ENCODE results near the gene TRIP13.

TRIP13 gene

DNA sequence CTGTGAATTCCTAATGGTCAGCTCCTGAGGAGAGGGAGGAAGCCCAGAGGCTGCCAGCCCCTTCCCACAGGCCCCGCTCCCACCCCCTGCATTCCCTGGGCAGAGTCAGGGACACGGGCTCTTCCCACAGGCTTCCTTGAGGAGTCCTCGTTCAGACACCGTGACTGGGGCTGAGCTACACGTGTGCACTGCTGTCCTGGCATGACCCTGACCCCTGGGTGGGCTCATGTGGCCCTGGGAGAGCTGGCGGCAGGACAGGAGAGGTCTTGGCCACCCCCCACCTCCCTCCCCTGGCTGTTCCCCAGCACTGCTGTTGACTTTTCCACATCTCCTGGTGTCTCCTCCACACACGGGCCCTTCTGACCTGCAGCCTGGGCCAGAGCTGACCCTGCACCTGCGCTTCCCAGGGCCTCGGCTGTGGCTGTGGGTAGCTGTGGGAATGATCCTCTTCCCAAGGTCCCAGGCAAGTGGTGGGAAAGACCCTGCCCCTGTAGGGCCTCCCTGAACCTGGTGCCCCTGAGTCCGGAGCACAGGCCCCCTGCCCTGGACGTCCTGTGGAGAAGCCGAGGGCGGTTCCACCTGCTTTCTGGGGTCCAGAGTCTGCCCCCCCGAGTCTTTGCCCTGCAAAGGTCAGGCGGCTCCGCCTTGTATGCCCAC is 59.4 kb downstream of the TRIP13 start:
- no peaks in the 10 kb centered on the region for H3K36me3 ChIP-seq
- H3K9ac ChIP-seq = no peak overlapping the region
- peaks cover 12 to 47% (median 45%) of the 10 kb centered on the region in 10 experiments for H3K4me1 ChIP-seq
- no peak for TF ChIP-seq Cebpa-rat (IDR thresholded peaks at IDR 0.05)
- H3K4me2 ChIP-seq = no peak overlapping the region
- H3K4me3 ChIP-seq = no peak overlapping the region
- peaks cover 0 to 63% (median 18%) of the 10 kb centered on the region in 11 experiments; a peak in 14 of 22 replicates for H4K20me1 ChIP-seq
- peaks cover 88 to 100% (median 99%) of the 10 kb centered on the region in 11 experiments for H3K27me3 ChIP-seq
- no peak overlapping the region for H3K27ac ChIP-seq
- H3K9me3 ChIP-seq (replicated peaks in 1 of 11) = peaks cover 13 to 20% (median 18%) of the 10 kb centered on the region in 11 experiments

DNA sequence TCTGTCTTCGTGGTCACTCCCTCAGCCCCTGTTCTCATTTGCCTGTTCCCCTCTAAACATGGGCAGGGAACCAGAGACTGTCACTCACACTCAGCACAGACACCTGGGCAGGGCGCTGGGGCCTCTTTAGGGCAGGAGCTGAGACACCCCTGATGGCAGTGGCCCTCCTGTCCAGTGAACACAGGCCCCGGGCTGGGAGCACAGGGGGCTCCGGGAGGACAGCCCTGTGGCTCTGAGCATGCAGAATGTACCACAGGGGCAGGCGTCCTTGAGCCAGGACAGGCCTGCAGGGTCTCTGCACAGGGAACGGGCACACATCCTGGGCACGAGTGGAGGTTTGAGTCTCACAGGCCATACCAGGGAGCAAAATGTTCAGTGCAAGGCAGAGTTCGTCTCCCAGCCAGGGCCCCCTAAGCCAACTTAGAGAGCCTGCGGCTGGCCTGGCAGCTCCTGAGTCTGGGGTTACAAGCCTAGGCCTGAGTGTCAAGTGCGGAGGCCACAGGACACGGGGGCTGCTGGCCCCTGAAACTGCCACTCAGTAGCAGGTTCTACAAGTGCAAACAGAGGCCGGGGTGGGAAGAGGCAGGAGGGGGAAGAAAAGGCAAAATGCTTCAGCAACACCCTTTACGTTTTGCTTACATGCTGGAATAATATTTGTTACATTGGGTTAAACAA is 60.0 kb downstream of the TRIP13 start:
- peaks cover 88 to 100% (median 99%) of the 10 kb centered on the region in 11 experiments for H3K27me3 ChIP-seq
- TF ChIP-seq Cebpa-rat (IDR thresholded peaks at IDR 0.05) = no peak
- peaks cover 0 to 63% (median 14%) of the 10 kb centered on the region in 11 experiments; a peak in 13 of 22 replicates for H4K20me1 ChIP-seq

DNA sequence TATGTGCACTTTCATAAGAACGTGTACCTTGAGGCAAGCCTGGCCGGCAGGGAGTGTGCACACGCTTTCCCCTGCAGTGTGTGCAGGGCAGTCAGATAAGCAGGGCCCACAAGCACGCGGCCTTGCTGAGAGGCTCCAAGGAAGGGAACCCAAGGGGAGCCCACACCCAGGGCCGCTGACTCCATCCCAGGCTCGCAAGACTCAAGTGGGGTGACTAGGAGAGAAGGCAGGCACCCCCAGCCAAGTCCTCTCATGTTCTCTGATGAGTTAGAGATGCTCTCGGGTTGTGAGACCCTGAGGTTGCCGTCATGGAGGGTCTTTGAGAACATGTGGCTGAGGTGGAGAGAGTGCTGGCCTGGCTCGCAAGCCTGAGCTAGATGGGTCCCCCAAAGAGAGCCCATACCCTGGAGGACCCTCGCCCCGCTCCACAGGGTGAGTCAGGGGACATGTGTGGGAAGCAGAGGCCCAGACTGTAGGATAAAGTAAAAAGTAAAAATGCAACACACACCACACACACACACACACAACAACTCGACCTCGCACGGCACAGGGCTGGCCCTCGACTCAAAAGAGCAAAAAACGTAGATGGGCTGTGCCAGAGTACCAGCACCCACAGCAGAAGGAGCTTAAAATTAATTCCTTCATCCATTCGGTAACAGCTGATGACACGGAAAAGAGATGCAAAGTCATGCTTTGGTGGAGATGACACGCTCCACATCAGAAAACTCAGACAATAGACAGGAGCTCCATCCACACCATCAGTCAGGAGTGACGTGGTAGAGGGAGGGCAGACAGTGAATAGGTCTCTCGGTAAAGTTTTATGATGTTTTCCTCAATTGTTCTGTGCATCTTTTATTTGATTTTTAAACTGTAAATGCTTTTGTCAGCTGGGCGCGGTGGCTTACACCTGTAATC is 61.1 kb downstream of the TRIP13 start:
- Histone ChIP-seq H3K9ac (no peak overlapping the region), H3K4me1 (peaks cover 11 to 48% (median 43%) of the 10 kb centered on the region in 10 experiments; a peak in 19 of 20 replicates), H3K9me3 (replicated peaks in 1 of 11) (peaks cover 13 to 20% (median 18%) of the 10 kb centered on the region in 11 experiments), H3K36me3 (no peaks in the 10 kb centered on the region), H3K27me3 (peaks cover 88 to 100% (median 100%) of the 10 kb centered on the region in 11 experiments), H3K4me2 (peak overlapping the region in 7 of 11 experiments; percentile 0 to 47 (median 26); a peak in 12 of 22 replicates), H3K27ac (no peak overlapping the region), H4K20me1 (peaks cover 0 to 66% (median 9%) of the 10 kb centered on the region in 11 experiments; a peak in 13 of 22 replicates), H3K4me3 (no peak overlapping the region)
- no peak for TF ChIP-seq Cebpa-rat (IDR thresholded peaks at IDR 0.05)

More for the DNA sequence above, 60.0 kb downstream of the TRIP13 start:
- peaks cover 19 to 47% (median 45%) of the 10 kb centered on the region in 10 experiments for H3K4me1 ChIP-seq
- no peak overlapping the region for H3K4me3 ChIP-seq
- peaks cover 13 to 20% (median 18%) of the 10 kb centered on the region in 11 experiments for H3K9me3 ChIP-seq (replicated peaks in 1 of 11)
- no peak overlapping the region for H3K9ac ChIP-seq
- no peak overlapping the region for H3K27ac ChIP-seq
- H3K36me3 ChIP-seq = no peaks in the 10 kb centered on the region
- peak overlapping the region in 1 of 11 experiments; percentile 47; a peak in 1 of 22 replicates for H3K4me2 ChIP-seq

DNA sequence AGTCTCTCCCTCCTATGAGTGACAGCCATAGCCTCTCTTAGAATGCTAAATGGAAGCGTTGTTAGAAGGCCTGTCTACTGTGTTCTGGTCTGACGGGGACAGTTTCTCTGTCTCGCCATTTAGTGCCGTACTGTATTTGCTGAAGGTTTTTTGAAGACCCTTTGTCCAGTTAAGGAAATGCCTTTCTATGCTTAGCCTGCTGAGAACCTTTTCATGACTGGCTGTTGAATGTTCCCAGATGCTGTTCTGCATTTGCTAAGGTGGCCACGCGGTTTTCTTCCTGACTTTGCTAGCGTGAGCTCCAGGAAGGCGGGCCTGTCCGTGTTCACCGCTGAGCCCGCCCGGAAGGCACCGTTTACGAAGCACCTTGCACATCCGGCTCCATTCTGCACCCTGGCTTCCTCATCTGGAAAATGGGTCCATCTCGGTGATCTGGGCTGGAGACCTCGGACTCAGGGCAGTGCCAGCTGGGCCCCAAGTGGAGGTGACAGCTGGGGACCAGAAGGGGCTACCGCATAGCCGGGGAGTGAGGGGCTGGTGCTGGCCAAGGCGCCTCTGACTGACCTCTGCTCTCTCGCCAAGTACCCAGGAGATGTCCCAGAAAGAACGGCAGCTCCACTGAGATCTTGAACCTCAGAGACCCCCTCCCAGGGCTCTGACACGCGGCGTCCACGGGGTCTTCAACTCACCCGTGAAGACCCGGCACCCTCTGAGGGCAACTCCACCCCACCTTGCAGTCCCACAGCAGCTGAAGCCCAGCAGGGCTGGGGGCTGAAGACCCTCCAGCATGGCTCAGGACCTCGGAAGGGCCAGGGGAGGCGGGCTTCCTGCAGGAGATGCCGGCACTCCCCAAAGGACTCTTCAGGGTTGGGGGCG is 63.4 kb downstream of the TRIP13 start:
- Histone ChIP-seq H4K20me1 (peaks cover 0 to 71% (median 8%) of the 10 kb centered on the region in 11 experiments; a peak in 11 of 22 replicates), H3K4me2 (peak overlapping the region in 9 of 11 experiments; percentile 64 to 99 (median 86); a peak in 17 of 22 replicates), H3K4me1 (peaks cover 25 to 66% (median 62%) of the 10 kb centered on the region in 10 experiments), H3K27ac (no peak overlapping the region), H3K36me3 (no peaks in the 10 kb centered on the region), H3K9me3 (replicated peaks in 1 of 11) (peaks cover 3 to 7% (median 5%) of the 10 kb centered on the region in 11 experiments; a peak in 20 of 22 replicates), H3K4me3 (no peak overlapping the region), H3K9ac (no peak overlapping the region), H3K27me3 (peaks cover 70 to 99% (median 79%) of the 10 kb centered on the region in 11 experiments)
- TF ChIP-seq Cebpa-rat (IDR thresholded peaks at IDR 0.05) = no peak

DNA sequence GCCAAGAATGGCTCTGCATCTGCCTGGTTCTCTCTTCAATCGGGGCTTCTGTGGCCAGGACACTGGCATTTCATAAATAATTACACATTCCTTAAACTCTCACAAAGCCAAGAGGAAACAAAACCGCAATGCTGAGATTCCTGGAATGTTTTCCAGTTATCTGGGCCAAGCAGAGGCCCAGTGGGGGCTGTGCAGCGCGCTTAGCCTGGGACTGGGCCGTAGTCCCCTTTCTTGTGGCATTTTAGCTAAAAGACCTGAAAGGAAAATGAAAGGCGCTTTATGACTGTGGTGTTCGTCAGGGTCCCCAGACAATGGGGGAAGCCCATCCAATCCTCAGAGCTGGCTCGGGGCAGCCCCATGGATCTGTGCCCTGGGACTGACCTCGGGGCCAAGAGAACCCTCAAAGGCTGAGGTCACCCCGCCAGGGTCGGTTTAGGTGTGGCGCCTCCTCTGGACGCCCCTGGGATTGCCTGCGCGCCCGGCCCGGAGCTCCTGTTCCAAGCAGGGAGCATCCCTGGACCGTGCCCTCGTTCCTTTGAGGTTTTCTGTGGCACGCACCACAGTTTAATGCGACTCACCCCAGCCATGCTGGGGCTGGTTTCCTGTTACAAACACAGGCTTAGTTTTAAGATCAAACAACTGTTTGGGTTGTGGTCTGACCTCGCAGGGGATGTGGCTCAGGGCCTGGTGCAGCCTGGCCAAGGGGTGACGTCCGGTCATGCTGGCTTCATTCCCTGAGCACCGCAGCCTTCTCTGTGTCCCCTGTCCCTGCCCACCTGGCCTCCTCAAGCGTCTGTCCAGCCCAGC is 64.5 kb downstream of the TRIP13 start:
- Histone ChIP-seq H4K20me1 (peaks cover 0 to 75% (median 8%) of the 10 kb centered on the region in 11 experiments; a peak in 10 of 22 replicates), H3K9me3 (replicated peaks in 1 of 11) (no peaks in the 10 kb centered on the region), H3K9ac (no peak overlapping the region; a peak in 1 of 22 replicates), H3K4me3 (0 out of 20 replicates have a peak overlapping the region, but pooled peaks of 1 of the 10 experiments have one; percentile 11), H3K4me2 (peak overlapping the region; percentile 20 to 99 (median 84)), H3K27ac (no peak overlapping the region), H3K27me3 (peaks cover 60 to 99% (median 69%) of the 10 kb centered on the region in 11 experiments), H3K36me3 (no peaks in the 10 kb centered on the region), H3K4me1 (peaks cover 35 to 76% (median 72%) of the 10 kb centered on the region in 10 experiments)
- no peak for TF ChIP-seq Cebpa-rat (IDR thresholded peaks at IDR 0.05)

GRCh38 chr5:957748-958485 is 65.2 kb downstream of the TRIP13 start:
- no peak for TF ChIP-seq Cebpa-rat (IDR thresholded peaks at IDR 0.05)
- Histone ChIP-seq H3K4me1 (peaks cover 42 to 84% (median 80%) of the 10 kb centered on the region in 10 experiments), H4K20me1 (peaks cover 0 to 75% (median 8%) of the 10 kb centered on the region in 11 experiments; a peak in 10 of 22 replicates), H3K9me3 (replicated peaks in 1 of 11) (no peaks in the 10 kb centered on the region), H3K27ac (no peak overlapping the region), H3K36me3 (no peaks in the 10 kb centered on the region), H3K9ac (no peak overlapping the region), H3K4me3 (no peak overlapping the region), H3K4me2 (peak overlapping the region; percentile 20 to 99 (median 84)), H3K27me3 (peaks cover 53 to 96% (median 61%) of the 10 kb centered on the region in 11 experiments)

Data from BLaER1 treated with 17β-estradiol and CSF1 and Interleukin-3, amounts not matched to agents 10 nM and 100 nM (cell line).